ENCODE data around the gene TENM4. TPM values are rescaled to one million over a fixed set of nuclear protein-coding genes. Genes with fewer than 3 reads are reported as not detected.

Gene TENM4
- total RNA-seq, 4 donors from 2014 or later = 0.88 to 61.5 (median 4.0) TPM

DNA sequence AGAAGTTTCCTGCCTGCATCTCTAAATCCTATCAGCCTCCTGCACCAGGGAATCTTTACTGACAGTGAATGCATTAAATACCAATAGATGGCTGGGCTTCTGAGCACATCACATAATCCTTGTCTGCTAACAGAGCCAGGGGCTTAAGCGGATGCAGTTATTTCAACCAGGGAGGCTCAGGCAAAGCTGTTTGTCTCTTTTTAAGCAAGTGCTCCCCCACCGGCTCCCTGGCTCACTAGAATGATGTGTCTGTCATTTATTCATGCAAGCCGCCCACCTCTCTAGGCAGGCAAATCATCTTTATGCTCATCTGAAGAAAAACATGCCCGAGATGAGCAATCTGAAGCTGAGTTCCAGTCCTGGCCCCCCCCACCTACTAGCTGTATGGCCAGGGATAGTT, 182.3 kb downstream of the TENM4 start:
- intact Hi-C loops (cut with DNase I; ENCODE audit: low total_unique reads) = no loop called here
- H3K27ac ChIP-seq = no peak overlapping the region
- no peak overlapping the region for H3K4me3 ChIP-seq
- H3K4me1 ChIP-seq = no peaks in the 10 kb centered on the region
- no peak for DNase-seq
- H3K9me3 ChIP-seq = no peaks in the 10 kb centered on the region
- no peaks in the 10 kb centered on the region for H3K36me3 ChIP-seq
- no peaks in the 10 kb centered on the region for H3K27me3 ChIP-seq
- TF ChIP-seq, protein P1, sequence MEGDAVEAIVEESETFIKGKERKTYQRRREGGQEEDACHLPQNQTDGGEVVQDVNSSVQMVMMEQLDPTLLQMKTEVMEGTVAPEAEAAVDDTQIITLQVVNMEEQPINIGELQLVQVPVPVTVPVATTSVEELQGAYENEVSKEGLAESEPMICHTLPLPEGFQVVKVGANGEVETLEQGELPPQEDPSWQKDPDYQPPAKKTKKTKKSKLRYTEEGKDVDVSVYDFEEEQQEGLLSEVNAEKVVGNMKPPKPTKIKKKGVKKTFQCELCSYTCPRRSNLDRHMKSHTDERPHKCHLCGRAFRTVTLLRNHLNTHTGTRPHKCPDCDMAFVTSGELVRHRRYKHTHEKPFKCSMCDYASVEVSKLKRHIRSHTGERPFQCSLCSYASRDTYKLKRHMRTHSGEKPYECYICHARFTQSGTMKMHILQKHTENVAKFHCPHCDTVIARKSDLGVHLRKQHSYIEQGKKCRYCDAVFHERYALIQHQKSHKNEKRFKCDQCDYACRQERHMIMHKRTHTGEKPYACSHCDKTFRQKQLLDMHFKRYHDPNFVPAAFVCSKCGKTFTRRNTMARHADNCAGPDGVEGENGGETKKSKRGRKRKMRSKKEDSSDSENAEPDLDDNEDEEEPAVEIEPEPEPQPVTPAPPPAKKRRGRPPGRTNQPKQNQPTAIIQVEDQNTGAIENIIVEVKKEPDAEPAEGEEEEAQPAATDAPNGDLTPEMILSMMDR (IDR thresholded peaks at IDR 0.05) = no peak
- no peak for TF ChIP-seq POLR2A (IDR thresholded peaks at IDR 0.05)

GRCh38 chr11:79255965-79256364, 184.9 kb downstream of the TENM4 start:
- Histone ChIP-seq H3K27me3 (no peaks in the 10 kb centered on the region), H3K9me3 (no peaks in the 10 kb centered on the region), H3K4me1 (no peaks in the 10 kb centered on the region), H3K36me3 (no peaks in the 10 kb centered on the region), H3K27ac (no peak overlapping the region), H3K4me3 (no peak overlapping the region)
- DNase-seq = no peak
- intact Hi-C loops (cut with DNase I; ENCODE audit: low total_unique reads) = no loop called here
- no peak for TF ChIP-seq POLR2A (IDR thresholded peaks at IDR 0.05)

GRCh38 chr11:79253280-79253679, 187.6 kb downstream of the TENM4 start:
- Histone ChIP-seq H3K9me3 (no peaks in the 10 kb centered on the region), H3K27ac (no peak overlapping the region), H3K4me3 (no peak overlapping the region), H3K4me1 (no peaks in the 10 kb centered on the region), H3K36me3 (no peaks in the 10 kb centered on the region), H3K27me3 (no peaks in the 10 kb centered on the region)
- DNase-seq = no peak
- TF ChIP-seq, protein P1 (IDR thresholded peaks at IDR 0.05) = no peak
- no peak for TF ChIP-seq POLR2A (IDR thresholded peaks at IDR 0.05)
- intact Hi-C loops (cut with DNase I; ENCODE audit: low total_unique reads) = no loop called here

- no peaks in the 10 kb centered on the region for H3K27me3 ChIP-seq
- no peak overlapping the region for H3K4me3 ChIP-seq
- intact Hi-C loops (cut with DNase I; ENCODE audit: low total_unique reads) = no loop called here
- H3K36me3 ChIP-seq = no peaks in the 10 kb centered on the region
- no peaks in the 10 kb centered on the region for H3K9me3 ChIP-seq
- H3K27ac ChIP-seq = no peak overlapping the region
- TF ChIP-seq, protein P1 (IDR thresholded peaks at IDR 0.05) = no peak
- no peak for TF ChIP-seq POLR2A (IDR thresholded peaks at IDR 0.05)
- H3K4me1 ChIP-seq = peaks cover 0 to under 1% of the 10 kb centered on the region in 2 donors
- DNase-seq = no peak
These were observed 191.4 kb downstream of the TENM4 start for GRCh38 chr11:79249295-79249993.

GRCh38 chr11:79244798-79245197, 196.0 kb downstream of the TENM4 start:
- peaks cover 0 to 3% of the 10 kb centered on the region in 2 donors for H3K4me1 ChIP-seq
- no peak for TF ChIP-seq POLR2A (IDR thresholded peaks at IDR 0.05)
- TF ChIP-seq, protein P1 (IDR thresholded peaks at IDR 0.05) = no peak
- peak overlapping the region; percentile 63 to 67 for H3K27ac ChIP-seq
- no peaks in the 10 kb centered on the region for H3K27me3 ChIP-seq
- no peaks in the 10 kb centered on the region for H3K9me3 ChIP-seq
- intact Hi-C loops (cut with DNase I; ENCODE audit: low total_unique reads) = no loop called here
- no peaks in the 10 kb centered on the region for H3K36me3 ChIP-seq
- DNase-seq = no peak
- H3K4me3 ChIP-seq = no peak overlapping the region

Measured in uterus (tissue), 4 donors.